Loucy (cell line): ENCODE data around the gene FOXRED2.

ENCODE experiments used
- H2AFZ ChIP-seq: fragments of 200-600 bp; sonication (generic); 2 replicates; pipeline ENCODE4 v1.6.0; 2016; ENCODE audit warnings: antibody characterized with exemption, mild to moderate bottlenecking, low read length, moderate library complexity
- H3F3A ChIP-seq: fragments of 200-600 bp; 2 replicates; pipeline ENCODE4 v1.6.0; 2016; ENCODE audit warnings: antibody characterized with exemption, low read depth, mild to moderate bottlenecking
- H3K27me3 ChIP-seq: fragments of 200-600 bp; sonication (generic); 2 replicates; pipeline ENCODE4 v1.6.1; 2014; ENCODE audit warnings: low read length, mild to moderate bottlenecking; ENCODE audit not compliant: insufficient read depth, poor library complexity, severe bottlenecking
- H3K36me3 ChIP-seq: fragments of 200-600 bp; sonication (generic); 2 replicates; pipeline ENCODE4 v1.6.1; 2016; ENCODE audit warnings: low read length; ENCODE audit not compliant: insufficient read depth
- H3K4me1 ChIP-seq: fragments of 200-600 bp; sonication (generic); 2 replicates; pipeline ENCODE4 v1.5.1; 2014; ENCODE audit warnings: low read length, mild to moderate bottlenecking; ENCODE audit not compliant: insufficient read depth, poor library complexity, severe bottlenecking
- H3K4me2 ChIP-seq: fragments of 200-600 bp; sonication (generic); 2 replicates; pipeline ENCODE4 v1.6.0; 2014; ENCODE audit warnings: antibody characterized with exemption, low read length, low read depth, mild to moderate bottlenecking; ENCODE audit not compliant: poor library complexity, severe bottlenecking
- H3K4me3 ChIP-seq: fragments of 200-600 bp; sonication (generic); 2 replicates; pipeline ENCODE4 v1.5.1; 2014; ENCODE audit warnings: low read length, mild to moderate bottlenecking, mixed read lengths; ENCODE audit not compliant: poor library complexity, severe bottlenecking
- H3K79me2 ChIP-seq: fragments of 200-600 bp; sonication (generic); 2 replicates; pipeline ENCODE4 v1.6.1; 2014; ENCODE audit warnings: low read length; ENCODE audit not compliant: insufficient read depth
- H3K9ac ChIP-seq: fragments of 200-600 bp; sonication (generic); 2 replicates; pipeline ENCODE4 v1.6.0; 2014; ENCODE audit warnings: mild to moderate bottlenecking, low read depth, low read length, moderate library complexity; ENCODE audit not compliant: poor library complexity, severe bottlenecking
- H3K9me2 ChIP-seq: fragments of 200-600 bp; sonication (generic); replicated peaks from 2 replicates; pipeline ENCODE4 v1.6.1; 2016; ENCODE audit warnings: low read depth, low read length, mixed read lengths
- H3K9me3 ChIP-seq: fragments of 200-600 bp; sonication (generic); 2 replicates; pipeline ENCODE4 v1.6.1; 2014; ENCODE audit warnings: mild to moderate bottlenecking, antibody characterized with exemption, low read length, low read depth; ENCODE audit not compliant: insufficient read depth
- H4K20me1 ChIP-seq: fragments of 200-600 bp; sonication (generic); 2 replicates; pipeline ENCODE4 v1.6.0; 2014; ENCODE audit warnings: antibody characterized with exemption, low read length, mild to moderate bottlenecking; ENCODE audit not compliant: insufficient read depth, poor library complexity, severe bottlenecking
- EZH2phosphoT487 ChIP-seq: fragments of 200-600 bp; IDR thresholded peaks from 2 replicates; pipeline ENCODE4 v1.6.1; 2018; ENCODE audit warnings: antibody characterized with exemption, mild to moderate bottlenecking, moderate library complexity, borderline replicate concordance
- TF ChIP-seq, protein P1 (sequence below): fragments of 200-600 bp; sonication (generic); conservative IDR thresholded peaks from 2 replicates; pipeline ENCODE4 v1.5.1; 2014; ENCODE audit warnings: mild to moderate bottlenecking, antibody characterized with exemption, low read length

The FOXRED2 gene

DNA sequence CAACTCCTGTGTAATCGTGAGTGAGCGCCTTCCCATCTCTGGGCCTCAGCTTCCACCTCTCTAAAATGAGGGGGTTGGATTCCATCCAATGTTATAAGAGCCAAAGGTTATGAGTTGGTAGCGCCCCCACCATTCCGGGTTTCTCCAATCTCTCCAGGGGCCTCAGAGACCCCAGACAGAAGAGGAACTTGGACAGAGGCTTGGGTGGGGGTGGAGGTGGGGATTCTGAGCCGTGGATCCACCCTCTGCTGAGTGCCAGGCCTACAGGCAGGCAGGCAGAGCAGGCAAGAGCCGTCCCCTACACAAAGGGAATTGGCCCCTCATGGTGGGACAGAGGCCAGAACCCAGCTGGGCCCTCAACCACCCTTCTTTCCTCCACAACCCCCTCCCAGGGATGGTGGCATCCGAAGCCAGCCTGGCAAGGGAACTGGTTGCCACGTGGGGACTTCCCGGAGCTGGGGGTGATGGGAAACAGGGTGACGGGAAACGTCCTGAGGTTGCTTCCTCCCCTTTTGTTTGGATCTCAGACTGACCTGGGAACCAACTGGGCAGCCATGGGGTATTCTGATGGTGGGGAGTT, 57.2 kb downstream of the FOXRED2 start:
- Histone ChIP-seq H3K4me1 (peaks cover 76% of the 10 kb centered on the region), H3K79me2 (peaks cover 12% of the 10 kb centered on the region), H3K27me3 (no peaks in the 10 kb centered on the region), H3K9me3 (no peaks in the 10 kb centered on the region), H3K36me3 (no peaks in the 10 kb centered on the region), H3K9ac (peak overlapping the region; percentile 44), H3K4me3 (no peak overlapping the region), H4K20me1 (no peaks in the 10 kb centered on the region), H3F3A (peaks cover 6% of the 10 kb centered on the region), H2AFZ (no peak overlapping the region), H3K4me2 (no peak overlapping the region), H3K9me2 (no peaks in the 10 kb centered on the region)
- no peak for TF ChIP-seq EZH2phosphoT487
- TF ChIP-seq, protein P1, sequence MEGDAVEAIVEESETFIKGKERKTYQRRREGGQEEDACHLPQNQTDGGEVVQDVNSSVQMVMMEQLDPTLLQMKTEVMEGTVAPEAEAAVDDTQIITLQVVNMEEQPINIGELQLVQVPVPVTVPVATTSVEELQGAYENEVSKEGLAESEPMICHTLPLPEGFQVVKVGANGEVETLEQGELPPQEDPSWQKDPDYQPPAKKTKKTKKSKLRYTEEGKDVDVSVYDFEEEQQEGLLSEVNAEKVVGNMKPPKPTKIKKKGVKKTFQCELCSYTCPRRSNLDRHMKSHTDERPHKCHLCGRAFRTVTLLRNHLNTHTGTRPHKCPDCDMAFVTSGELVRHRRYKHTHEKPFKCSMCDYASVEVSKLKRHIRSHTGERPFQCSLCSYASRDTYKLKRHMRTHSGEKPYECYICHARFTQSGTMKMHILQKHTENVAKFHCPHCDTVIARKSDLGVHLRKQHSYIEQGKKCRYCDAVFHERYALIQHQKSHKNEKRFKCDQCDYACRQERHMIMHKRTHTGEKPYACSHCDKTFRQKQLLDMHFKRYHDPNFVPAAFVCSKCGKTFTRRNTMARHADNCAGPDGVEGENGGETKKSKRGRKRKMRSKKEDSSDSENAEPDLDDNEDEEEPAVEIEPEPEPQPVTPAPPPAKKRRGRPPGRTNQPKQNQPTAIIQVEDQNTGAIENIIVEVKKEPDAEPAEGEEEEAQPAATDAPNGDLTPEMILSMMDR: no peak

DNA sequence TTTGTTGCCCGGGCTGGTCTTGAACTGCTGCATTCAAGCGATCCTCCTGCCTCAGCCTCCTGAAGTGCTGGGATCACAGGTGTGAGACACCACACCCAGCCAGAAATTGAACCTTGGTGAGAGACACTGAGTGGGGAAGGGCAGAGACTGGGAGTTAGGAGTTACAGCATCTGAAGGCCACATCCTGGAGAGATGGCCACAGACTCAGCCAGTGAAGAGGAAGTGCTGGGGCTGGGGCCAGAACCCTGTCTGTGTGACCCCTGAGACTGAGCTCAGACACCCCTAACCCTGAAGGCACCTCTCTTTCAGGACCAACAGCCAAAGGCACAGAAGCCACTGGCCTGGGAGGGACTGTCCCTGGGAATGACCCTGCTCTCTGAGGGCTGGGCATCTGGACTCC, 59.2 kb downstream of the FOXRED2 start:
- H3K36me3 ChIP-seq: no peaks in the 10 kb centered on the region
- H2AFZ ChIP-seq: 0 out of 2 replicates have a peak overlapping the region, but pooled peaks have one; percentile 13
- H3K27me3 ChIP-seq: no peaks in the 10 kb centered on the region
- H3K9me2 ChIP-seq: no peaks in the 10 kb centered on the region
- 0 out of 2 replicates have a peak, but pooled peaks cover 2% of the 10 kb centered on the region for H3K79me2 ChIP-seq
- H3K4me2 ChIP-seq: peak overlapping the region; percentile 36
- no peak for TF ChIP-seq EZH2phosphoT487
- TF ChIP-seq, protein P1: no peak
- peaks cover 72% of the 10 kb centered on the region for H3K4me1 ChIP-seq
- H4K20me1 ChIP-seq: no peaks in the 10 kb centered on the region
- H3K9ac ChIP-seq: peak overlapping the region; percentile 44
- H3K4me3 ChIP-seq: no peak overlapping the region
- peaks cover 6% of the 10 kb centered on the region for H3F3A ChIP-seq
- no peaks in the 10 kb centered on the region for H3K9me3 ChIP-seq

DNA sequence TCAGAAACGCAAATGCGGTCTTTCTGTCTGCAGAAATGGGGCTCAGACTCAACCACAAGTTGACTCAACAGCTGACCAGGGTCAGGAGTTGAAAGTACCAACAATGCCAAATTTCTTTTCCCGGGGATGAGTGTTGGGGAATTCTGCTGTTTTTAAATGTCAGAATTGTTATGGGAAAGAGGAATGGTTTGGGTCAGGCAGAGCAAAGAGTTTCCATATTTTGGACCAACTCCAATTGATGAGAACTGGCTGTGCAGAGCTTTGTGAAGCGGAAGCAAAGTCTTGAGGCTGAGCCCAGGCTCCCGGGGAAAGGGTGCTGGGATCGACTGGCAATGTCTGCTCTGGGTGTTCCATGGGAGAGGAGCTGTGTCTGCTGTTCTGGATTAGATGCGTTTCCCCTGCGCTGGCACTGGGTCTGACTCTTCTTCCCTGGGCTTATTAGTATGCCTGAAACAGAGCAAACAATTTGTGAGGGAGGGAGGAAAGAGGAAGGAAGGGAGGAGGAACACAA, 61.6 kb downstream of the FOXRED2 start:
- TF ChIP-seq, protein P1: no peak
- no peak for TF ChIP-seq EZH2phosphoT487
- Histone ChIP-seq H3K36me3 (no peaks in the 10 kb centered on the region), H3K4me1 (peaks cover 52% of the 10 kb centered on the region), H4K20me1 (no peaks in the 10 kb centered on the region), H3F3A (no peaks in the 10 kb centered on the region), H2AFZ (0 out of 2 replicates have a peak overlapping the region, but pooled peaks have one; percentile 27), H3K9me3 (no peaks in the 10 kb centered on the region), H3K9ac (no peak overlapping the region), H3K4me2 (no peak overlapping the region), H3K9me2 (no peaks in the 10 kb centered on the region), H3K79me2 (no peaks in the 10 kb centered on the region), H3K4me3 (no peak overlapping the region), H3K27me3 (no peaks in the 10 kb centered on the region)
